GM19452 (cell line): ENCODE results near the gene DBNDD1.
A peak's percentile ranks its signal among the peaks of the same experiment; 100 is the strongest.
"Not testable (repeated sequence)": the region's sequence is repeated elsewhere in the genome, so short reads cannot be mapped to it uniquely, and the experiment has no call there.

Experiments
- ATAC-seq: cut with Tn5 transposase; IDR thresholded peaks from one replicate; pipeline ENCODE4 v1.9.1; 2021; ENCODE audit not compliant: unreplicated experiment

The DBNDD1 gene

DNA sequence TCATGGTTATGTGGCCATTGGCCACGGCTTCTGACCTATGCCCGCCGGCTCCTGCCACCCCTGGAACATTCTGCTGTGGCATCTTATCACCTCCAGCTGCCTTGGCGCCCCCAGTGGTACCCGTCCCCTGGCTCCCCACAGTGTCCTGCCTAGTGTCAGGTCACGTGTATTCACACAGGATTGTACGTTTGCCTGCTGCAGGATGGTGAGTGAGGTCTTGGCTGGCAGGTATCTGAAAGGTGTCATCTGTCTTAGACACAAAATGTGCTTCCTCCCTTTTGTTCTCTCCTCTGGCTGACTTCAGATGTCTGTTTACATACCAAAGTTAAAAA lies 24.9 kb downstream of the DBNDD1 start:
- ATAC-seq: no peak

DNA sequence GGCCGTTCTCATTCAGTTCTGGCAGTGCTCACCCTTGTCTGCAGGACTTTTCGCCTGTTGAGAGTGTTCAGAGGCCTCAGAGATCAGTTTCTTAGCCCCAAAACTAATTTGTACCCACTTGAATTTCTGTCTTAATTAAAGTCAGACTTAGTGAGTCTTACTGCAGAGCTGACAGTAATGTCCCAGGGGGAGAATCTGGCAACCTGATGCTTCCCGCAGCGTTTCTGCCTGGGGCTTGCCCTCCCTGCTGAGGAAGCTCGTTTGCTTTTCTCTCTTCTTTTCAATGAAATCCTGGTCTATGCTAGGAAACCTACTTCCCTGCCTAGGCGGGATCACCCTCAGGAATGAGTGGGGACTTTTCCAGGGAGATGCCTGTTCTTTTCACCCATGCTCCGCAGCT lies 25.3 kb downstream of the DBNDD1 start:
- no peak for ATAC-seq

DNA sequence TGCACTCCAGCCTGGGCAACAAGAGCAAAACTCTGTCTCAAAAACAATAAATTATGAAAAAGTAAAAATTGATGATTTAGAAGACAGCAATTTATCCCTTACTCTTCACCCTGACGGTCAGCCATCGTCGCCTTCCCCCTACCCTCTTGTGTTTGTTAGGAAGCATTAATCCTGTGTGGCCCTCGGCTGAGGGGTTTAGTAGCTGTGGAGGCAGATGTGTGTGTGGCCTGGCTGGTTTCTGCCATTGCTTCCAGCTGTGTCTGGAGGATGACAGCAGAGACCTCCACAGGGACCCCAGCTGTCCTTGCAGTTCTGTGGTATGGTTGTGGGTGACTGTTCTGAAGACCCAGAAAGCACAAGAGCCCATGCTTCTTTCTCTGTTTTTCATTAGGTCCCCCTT lies 25.9 kb downstream of the DBNDD1 start:
- ATAC-seq: no peak

DNA sequence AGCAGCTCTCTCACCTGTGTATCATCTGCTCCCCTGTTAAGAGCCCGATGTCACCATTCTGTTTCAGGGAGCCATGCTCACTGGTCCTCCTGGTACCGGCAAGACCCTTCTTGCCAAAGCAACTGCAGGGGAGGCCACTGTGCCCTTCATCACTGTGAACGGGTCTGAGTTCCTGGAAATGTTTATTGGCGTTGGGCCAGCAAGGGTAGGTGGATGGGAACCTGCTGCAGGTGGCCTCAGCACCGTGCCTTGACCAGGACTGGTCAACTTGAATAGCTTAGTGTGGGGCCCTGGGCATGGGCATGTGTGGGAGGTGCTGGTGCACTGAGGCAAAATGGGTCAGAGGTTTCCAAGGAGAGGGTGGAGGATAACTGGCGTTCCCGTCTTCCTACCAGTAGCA lies 28.5 kb downstream of the DBNDD1 start:
- no peak for ATAC-seq

DNA sequence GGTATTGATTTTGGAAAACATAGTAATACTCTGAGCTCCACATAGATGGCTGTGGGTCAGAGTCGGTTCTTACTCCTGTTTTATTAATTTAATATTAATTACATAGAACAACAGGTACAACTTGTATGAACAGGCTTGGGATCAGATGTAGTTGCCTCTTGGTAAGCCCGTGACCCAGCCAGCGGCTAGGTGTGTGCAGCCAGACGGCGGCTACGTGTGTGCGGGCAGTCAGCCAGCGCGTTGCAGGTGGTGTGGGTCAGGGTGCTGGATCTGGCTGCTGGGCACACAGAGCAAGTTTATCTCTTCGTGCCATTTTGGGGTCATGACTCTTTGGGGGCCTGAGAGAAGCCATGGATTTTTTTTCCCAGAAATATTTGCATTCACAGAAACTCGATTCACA lies 30.3 kb downstream of the DBNDD1 start:
- no peak for ATAC-seq

DNA sequence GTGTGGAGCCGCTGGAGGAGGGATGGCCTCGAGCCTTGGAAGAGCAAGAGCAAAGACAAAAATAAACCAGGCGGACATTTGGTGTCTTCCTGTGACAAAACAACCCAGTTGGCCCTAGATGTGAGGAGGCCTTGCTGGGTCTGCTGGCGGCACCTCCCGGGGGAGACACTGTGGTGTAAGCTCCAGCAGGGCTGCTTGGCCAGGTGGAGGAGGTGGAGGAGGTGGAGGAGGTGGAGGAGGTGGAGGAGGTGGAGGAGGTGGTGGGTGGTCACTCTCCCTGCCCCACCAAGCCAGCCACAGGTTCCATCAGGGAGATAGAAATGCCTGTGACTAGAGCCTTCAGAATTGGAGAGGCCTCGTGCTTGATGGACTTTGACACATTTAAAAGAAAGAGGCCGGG lies 32.1 kb downstream of the DBNDD1 start:
- no peak for ATAC-seq

DNA sequence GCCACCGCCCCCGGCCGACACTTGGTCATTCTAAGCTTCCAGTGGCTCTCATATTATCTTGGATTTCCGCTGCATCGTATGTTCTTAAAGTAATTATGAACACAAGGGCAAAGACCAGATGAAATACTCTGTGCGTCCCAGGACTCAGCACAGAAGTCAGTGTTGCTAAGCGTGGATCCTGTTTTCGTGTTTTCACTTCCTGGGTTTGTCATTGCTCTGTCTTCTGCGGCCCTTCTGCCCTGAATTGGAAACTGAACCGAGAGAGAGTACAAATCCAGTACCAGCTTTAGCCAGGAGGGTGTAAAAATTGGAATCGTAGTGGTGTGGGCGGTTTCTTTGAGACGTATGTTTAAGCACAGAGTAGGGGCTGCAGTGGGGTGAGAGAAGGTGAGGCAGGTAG lies 32.7 kb downstream of the DBNDD1 start:
- ATAC-seq: no peak

- ATAC-seq: no peak
Measured at GRCh38 chr16:89985219-89985618, 34.0 kb downstream of the DBNDD1 start.

GRCh38 chr16:89984216-89984615 lies 35.0 kb downstream of the DBNDD1 start:
- no peak for ATAC-seq

GRCh38 chr16:89983536-89983935 lies 35.7 kb downstream of the DBNDD1 start:
- no peak for ATAC-seq

DNA sequence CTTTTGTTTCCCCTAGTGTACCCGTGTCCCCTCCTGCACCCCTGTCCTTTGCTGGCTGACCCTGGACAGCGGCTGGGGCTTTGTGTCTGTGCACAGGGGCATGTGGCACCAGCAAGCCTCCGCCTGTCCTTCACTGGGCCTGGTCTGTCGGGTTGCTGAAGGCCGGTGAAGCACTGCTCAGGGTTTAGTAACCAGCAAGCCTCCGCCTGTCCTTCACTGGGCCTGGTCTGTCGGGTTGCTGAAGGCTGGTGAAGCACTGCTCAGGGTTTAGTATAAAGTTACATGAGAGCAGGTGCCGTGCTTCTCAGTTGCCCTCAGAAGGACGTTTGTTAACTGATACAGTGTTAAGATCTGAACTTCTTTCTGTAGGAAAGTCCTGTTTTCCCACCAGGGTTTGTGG lies 36.9 kb downstream of the DBNDD1 start:
- ATAC-seq: no peak

DNA sequence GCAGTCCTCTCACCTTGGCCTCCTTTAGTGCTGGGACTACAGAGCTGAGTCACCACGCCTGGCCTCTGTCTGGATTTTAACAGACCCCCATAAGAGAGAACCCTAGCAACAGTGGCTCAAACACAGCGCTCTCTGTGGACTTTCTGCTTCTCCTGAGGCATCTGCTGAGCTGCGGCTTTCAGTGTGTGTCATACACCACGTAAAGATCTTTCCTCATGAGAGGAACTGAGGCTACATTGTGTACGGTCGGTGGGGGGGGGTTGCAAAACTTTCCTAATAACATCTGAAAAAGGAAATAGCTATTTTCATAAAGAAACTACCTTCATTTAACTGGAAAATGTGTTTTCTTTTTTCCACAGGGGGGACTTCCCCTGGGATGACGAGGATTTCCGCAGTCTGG lies 37.8 kb downstream of the DBNDD1 start:
- no peak for ATAC-seq

DNA sequence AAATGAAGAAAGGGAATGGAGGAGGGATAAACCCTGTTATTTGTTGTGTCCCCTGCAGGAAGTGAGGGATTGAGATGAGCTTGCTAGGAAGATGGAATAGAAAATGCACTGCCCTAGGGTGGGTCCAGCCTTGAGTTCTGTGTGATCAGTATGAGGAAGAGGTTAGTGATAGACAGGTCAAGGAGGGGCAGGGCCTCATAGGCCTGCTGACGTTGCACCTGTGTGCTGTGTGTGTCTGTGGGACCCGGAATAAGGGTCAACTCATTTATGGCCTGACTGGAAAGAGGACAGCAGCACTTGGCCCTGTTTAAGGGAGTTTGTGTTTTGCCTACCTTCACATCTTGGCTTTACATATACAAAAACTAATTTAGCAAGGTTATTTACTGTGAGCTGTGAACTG lies 44.4 kb downstream of the DBNDD1 start:
- ATAC-seq: no peak

- no peak for ATAC-seq
Measured at GRCh38 chr16:89973654-89974335, 45.5 kb downstream of the DBNDD1 start.

GRCh38 chr16:89973235-89973634 lies 46.0 kb downstream of the DBNDD1 start:
- no peak for ATAC-seq

- peak; percentile 86 for ATAC-seq
Measured at GRCh38 chr16:89972244-89973234, 46.7 kb downstream of the DBNDD1 start.

GRCh38 chr16:89971495-89972243 lies 47.6 kb downstream of the DBNDD1 start:
- no peak for ATAC-seq

DNA sequence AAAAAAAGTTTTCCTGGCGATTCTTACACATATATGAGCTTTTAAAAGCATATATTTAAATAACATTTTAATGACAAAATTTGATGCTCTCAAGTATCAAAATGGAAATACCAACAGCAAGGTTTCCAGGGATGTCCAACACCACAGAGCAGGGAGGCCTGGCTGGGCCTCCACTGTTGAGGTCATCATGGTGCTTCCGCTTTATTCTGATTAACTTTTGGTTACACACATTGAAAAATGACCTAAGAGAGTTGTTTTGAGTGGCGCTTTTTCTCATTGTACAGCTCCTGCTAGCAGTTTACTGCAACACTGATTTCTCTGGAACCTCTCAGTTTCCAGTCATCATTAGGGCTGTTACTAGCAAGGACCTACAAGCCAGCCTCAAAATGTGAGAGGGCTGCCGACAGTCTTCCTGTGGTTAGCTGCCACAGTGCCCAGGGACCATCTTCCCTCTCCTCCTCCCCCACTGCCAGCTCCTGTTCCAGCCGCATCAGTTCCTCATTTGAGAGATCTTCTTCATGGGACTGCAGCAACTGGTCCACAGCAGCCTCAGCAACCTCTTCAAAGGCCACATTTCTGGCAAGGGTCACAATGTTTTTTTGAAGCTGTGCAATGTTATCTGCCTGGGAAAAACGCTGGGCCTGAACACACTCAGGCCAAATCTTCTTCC lies 49.4 kb downstream of the DBNDD1 start:
- no peak for ATAC-seq

GRCh38 chr16:89968074-89968473 lies 51.2 kb downstream of the DBNDD1 start:
- ATAC-seq: not testable (repeated sequence)

DNA sequence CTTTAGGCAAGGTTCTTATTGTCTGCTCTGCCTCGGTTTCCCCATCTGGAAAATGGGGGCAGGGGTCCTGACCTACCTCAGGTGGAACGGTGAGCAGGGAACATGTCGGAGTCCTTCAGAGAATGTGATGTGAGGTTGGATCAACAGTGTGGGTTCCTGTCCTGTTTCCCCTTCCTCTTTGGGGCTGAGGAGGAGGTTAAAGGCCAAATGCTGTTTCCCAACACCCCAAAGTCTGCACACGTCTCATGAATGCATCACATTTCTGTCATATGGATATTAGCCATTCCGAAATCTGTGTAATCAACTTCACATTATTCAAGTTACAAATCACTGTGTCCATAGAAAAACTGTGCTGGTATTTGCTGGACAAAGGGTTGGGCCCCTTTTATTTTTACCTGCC lies 51.8 kb downstream of the DBNDD1 start:
- ATAC-seq: not testable (repeated sequence)

DNA sequence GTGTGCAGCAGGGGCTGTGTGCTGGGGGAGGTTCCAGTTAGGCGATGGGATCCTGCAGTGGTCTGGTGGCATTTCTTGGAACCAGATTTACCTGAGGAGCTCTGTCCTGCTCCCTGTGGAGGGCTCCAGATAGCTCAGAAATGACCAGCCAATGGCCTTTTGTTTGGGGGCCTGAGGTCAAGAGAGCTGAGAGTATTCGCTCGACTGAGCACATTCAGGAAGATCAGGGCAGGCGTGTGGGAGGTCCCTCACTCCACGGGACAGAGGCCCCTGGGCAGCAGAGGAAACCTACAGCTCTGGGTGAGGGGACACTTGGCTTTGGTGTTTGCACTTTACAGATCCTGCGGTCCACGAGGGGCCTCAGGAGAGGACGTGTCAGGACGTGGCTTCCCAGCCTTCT lies 52.5 kb downstream of the DBNDD1 start:
- ATAC-seq: no peak
